ENCODE results near the gene PIGU. TPM values are rescaled to one million over a fixed set of nuclear protein-coding genes. Genes with fewer than 3 reads are reported as not detected.

Gene PIGU
- total and polyA plus RNA-seq, 2 of the 13 experiments (the other 11 are each of a cell fraction or from before 2014, with no cell fraction given) = 45.5 to 231 TPM

GRCh38 chr20:34704177-34705007, 27.5 kb upstream of the PIGU start, which contains the start of gene TP53INP2 (continued):
- no peak for TF ChIP-seq ZNF609 (CRISPR knock-in tag; IDR thresholded peaks at IDR 0.05; ENCODE audit: borderline replicate concordance)
- 0 out of 2 replicates have a peak, but pooled peaks have one; percentile 20 for TF ChIP-seq SNAI1 (CRISPR knock-in tag; IDR thresholded peaks at IDR 0.05; ENCODE audit: borderline replicate concordance)
- no peak for TF ChIP-seq PPARG (CRISPR knock-in tag; conservative IDR thresholded peaks at IDR 0.05)
- TF ChIP-seq GTF3A (CRISPR knock-in tag; conservative IDR thresholded peaks at IDR 0.05) = peak; percentile 34; the same call in 1 of the 2 replicates
- peak; percentile 51; the same call in 1 of the 2 replicates for TF ChIP-seq NRL (CRISPR knock-in tag; IDR thresholded peaks at IDR 0.05; ENCODE audit: borderline replicate concordance)
- no peak for TF ChIP-seq ZSCAN22 (CRISPR knock-in tag; IDR thresholded peaks at IDR 0.05)
- TF ChIP-seq ZNF878 (CRISPR knock-in tag; IDR thresholded peaks at IDR 0.05) = no peak
- TF ChIP-seq ZNF275 (CRISPR knock-in tag; IDR thresholded peaks at IDR 0.05; ENCODE audit: borderline replicate concordance) = no peak; the same call in 1 of the 2 replicates
- no peak for TF ChIP-seq BRF2 (CRISPR knock-in tag; IDR thresholded peaks at IDR 0.05)
- peak; percentile 7; the same call in 1 of the 2 replicates for TF ChIP-seq ZNF678 (CRISPR knock-in tag; IDR thresholded peaks at IDR 0.05)
- no peak for TF ChIP-seq ZSCAN5A (CRISPR knock-in tag; IDR thresholded peaks at IDR 0.05; ENCODE audit: borderline replicate concordance)
- TF ChIP-seq XRCC5 (optimal IDR thresholded peaks at IDR 0.05; ENCODE audit: low read length) = peak; percentile 73
- peak; percentile 61 for TF ChIP-seq ZMYM4 (CRISPR knock-in tag; IDR thresholded peaks at IDR 0.05)
- no peak for TF ChIP-seq KAT2B (IDR thresholded peaks at IDR 0.05; ENCODE audit: borderline replicate concordance, low read depth, low read length)
- peak; percentile 69 for TF ChIP-seq POLR2AphosphoS5 (IDR thresholded peaks at IDR 0.05; ENCODE audit: low read depth, low read length)
- TF ChIP-seq JUNB (CRISPR knock-in tag; IDR thresholded peaks at IDR 0.05; ENCODE audit: borderline replicate concordance) = no peak
- TF ChIP-seq TEF (CRISPR knock-in tag; IDR thresholded peaks at IDR 0.05) = no peak
- peak; percentile 73 for TF ChIP-seq NFYB (CRISPR knock-in tag; IDR thresholded peaks at IDR 0.05)
- TF ChIP-seq HOXA3 (CRISPR knock-in tag; IDR thresholded peaks at IDR 0.05) = peak; percentile 92
